Liver (tissue), 9 donors: ENCODE results near the gene MYBPC3. TPM values are rescaled to one million over a fixed set of nuclear protein-coding genes. Genes with fewer than 3 reads are reported as not detected.

Experiments used
- DNase-seq: peaks from one replicate; pipeline ENCODE4 v3.0.0-alpha.2; 2017; ENCODE audit warnings: low spot score
- H3K27ac ChIP-seq, 2 donors: one replicate each; pipeline ENCODE4 v1.7.0; 2013; ENCODE audit warnings: inconsistent platforms in 2 of 2, low read length in 2 of 2, control low read depth in 1 of 2, low read depth in 1 of 2, mild to moderate bottlenecking in 1 of 2
- H3K27me3 ChIP-seq, 4 donors: one replicate each; pipeline versions ENCODE4 v1.6.1 to v1.7.0; 2013; ENCODE audit warnings: low read length in 3 of 4, inconsistent platforms in 1 of 4, mild to moderate bottlenecking in 1 of 4, moderate library complexity in 1 of 4; ENCODE audit not compliant: control insufficient read depth in 4 of 4, insufficient read depth in 4 of 4
- H3K36me3 ChIP-seq, 4 donors: one replicate each; pipeline versions ENCODE4 v1.6.1 to v1.7.0; 2013; ENCODE audit warnings: low read length in 3 of 4, mild to moderate bottlenecking in 3 of 4, low read depth in 1 of 4, moderate library complexity in 1 of 4; ENCODE audit not compliant: control insufficient read depth in 4 of 4, insufficient read depth in 3 of 4
- H3K4me1 ChIP-seq, 4 donors: one replicate each; pipeline versions ENCODE4 v1.6.1 to v1.7.0; 2013; ENCODE audit warnings: low read length in 3 of 4, mild to moderate bottlenecking in 3 of 4, moderate library complexity in 1 of 4; ENCODE audit not compliant: control insufficient read depth in 4 of 4, insufficient read depth in 4 of 4
- H3K4me3 ChIP-seq, 3 donors: one replicate each; pipeline versions ENCODE4 v1.6.1 to v1.7.0; 2013; ENCODE audit warnings: low read length in 3 of 3, control low read depth in 1 of 3, low read depth in 1 of 3, mild to moderate bottlenecking in 1 of 3
- H3K9ac ChIP-seq, 2 donors: one replicate each; pipeline ENCODE4 v1.7.0; 2013; ENCODE audit warnings: low read length in 2 of 2, mild to moderate bottlenecking in 2 of 2, moderate library complexity in 2 of 2, control low read depth in 1 of 2, low read depth in 1 of 2
- H3K9me3 ChIP-seq, 4 donors: one replicate each; pipeline versions ENCODE4 v1.6.1 to v1.7.0; 2013; ENCODE audit warnings: low read length in 3 of 4; ENCODE audit not compliant: control insufficient read depth in 4 of 4
- EGR1 ChIP-seq, 2 donors: IDR thresholded peaks; 2 replicates each; pipeline ENCODE4 v1.6.1; 2016 to 2018; ENCODE audit warnings: antibody characterized with exemption in 2 of 2, low read depth in 2 of 2
- GABPA ChIP-seq, 2 donors: IDR thresholded peaks in 1 of 2; conservative IDR thresholded peaks in 1 of 2; 2 replicates each; pipeline ENCODE4 v1.6.1; 2016; ENCODE audit warnings: antibody characterized with exemption in 2 of 2, mild to moderate bottlenecking in 1 of 2, moderate library complexity in 1 of 2
- HNF4A ChIP-seq, 2 donors: conservative IDR thresholded peaks; 2 replicates each; pipeline ENCODE4 v1.6.1; 2016; ENCODE audit warnings: antibody characterized with exemption in 2 of 2, mild to moderate bottlenecking in 2 of 2
- HNF4G ChIP-seq: IDR thresholded peaks from 2 replicates; pipeline ENCODE4 v1.6.1; 2016; ENCODE audit warnings: antibody characterized with exemption
- JUND ChIP-seq, 2 donors: IDR thresholded peaks; 2 replicates each; pipeline ENCODE4 v1.6.1; 2016; ENCODE audit warnings: antibody characterized with exemption in 2 of 2
- NR2F2 ChIP-seq: IDR thresholded peaks from 2 replicates; pipeline ENCODE4 v1.6.1; 2016; ENCODE audit warnings: antibody characterized with exemption
- RAD21 ChIP-seq, 2 donors: IDR thresholded peaks; 2 replicates each; pipeline ENCODE4 v1.6.1; 2016; ENCODE audit warnings: antibody characterized with exemption in 2 of 2, mild to moderate bottlenecking in 2 of 2
- RXRA ChIP-seq, 2 donors: IDR thresholded peaks; 2 replicates each; pipeline ENCODE4 v1.6.1; 2017 to 2018; ENCODE audit warnings: antibody characterized with exemption in 2 of 2, mild to moderate bottlenecking in 1 of 2
- SP1 ChIP-seq: IDR thresholded peaks from 2 replicates; pipeline ENCODE4 v1.6.1; 2018; ENCODE audit warnings: antibody characterized with exemption, mild to moderate bottlenecking
- TAF1 ChIP-seq: conservative IDR thresholded peaks from 2 replicates; pipeline ENCODE4 v1.6.1; 2016; ENCODE audit warnings: antibody characterized with exemption, mild to moderate bottlenecking
- YY1 ChIP-seq: IDR thresholded peaks from 2 replicates; pipeline ENCODE4 v1.6.1; 2016; ENCODE audit warnings: antibody characterized with exemption, mild to moderate bottlenecking
- WGBS: extraction: QIAGEN DNeasy Blood & Tissue Kit; methylation state at CpG from one replicate; pipeline ENCODE4 v1.1.7; 2013; 5-methylcytosine and 5-hydroxymethylcytosine counted together
- polyA plus RNA-seq, 2 donors: library from polyadenylated mRNA; stranded (reverse) in 1 of 2; unstranded in 1 of 2; fragments of 200-250 nt in 1 of 2; fragments of >200 nt in 1 of 2; fragmentation: Nextera tagmentation in 1 of 2; extraction: Ambion mirVana in 1 of 2; gene quantifications; one replicate each; pipeline versions ENCODE4 v1.2.1 to v1.2.3, GENCODE V29; 2013 to 2015
- total RNA-seq, 2 donors: library from RNA; depleted of rRNA; stranded (reverse); fragments of >200 nt; gene quantifications; one replicate each; pipeline ENCODE4 v1.2.3, GENCODE V29; 2014
- TF ChIP-seq, protein P1 (sequence below): fragments of 150-350 bp; IDR thresholded peaks from 2 replicates; pipeline ENCODE4 v1.5.1; 2017; ENCODE audit warnings: improper control_type of control experiment, low read depth, low read length; ENCODE audit not compliant: missing input control
- TF ChIP-seq, protein P2 (sequence below): IDR thresholded peaks from 2 replicates; pipeline ENCODE4 v1.6.1; 2016; ENCODE audit warnings: antibody characterized with exemption
- TF ChIP-seq, protein P3 (sequence below): IDR thresholded peaks from 2 replicates; pipeline ENCODE4 v1.6.1; 2016; ENCODE audit warnings: antibody characterized with exemption
- TF ChIP-seq, protein P4 (sequence below): IDR thresholded peaks from 2 replicates; pipeline ENCODE4 v1.6.1; 2016; ENCODE audit warnings: antibody characterized with exemption, mild to moderate bottlenecking
- TF ChIP-seq, protein P5 (sequence below): IDR thresholded peaks from 2 replicates; pipeline ENCODE4 v1.6.1; 2016; ENCODE audit warnings: antibody characterized with exemption
- donor health status: healthy.
- donor health status: healthy.
- donor health status: healthy.
- donor health status: healthy.
- donor health status: healthy.

MYBPC3 gene
- total and polyA plus RNA-seq, 4 donors: 0.01 to 0.25 TPM; not detected in 2

DNA sequence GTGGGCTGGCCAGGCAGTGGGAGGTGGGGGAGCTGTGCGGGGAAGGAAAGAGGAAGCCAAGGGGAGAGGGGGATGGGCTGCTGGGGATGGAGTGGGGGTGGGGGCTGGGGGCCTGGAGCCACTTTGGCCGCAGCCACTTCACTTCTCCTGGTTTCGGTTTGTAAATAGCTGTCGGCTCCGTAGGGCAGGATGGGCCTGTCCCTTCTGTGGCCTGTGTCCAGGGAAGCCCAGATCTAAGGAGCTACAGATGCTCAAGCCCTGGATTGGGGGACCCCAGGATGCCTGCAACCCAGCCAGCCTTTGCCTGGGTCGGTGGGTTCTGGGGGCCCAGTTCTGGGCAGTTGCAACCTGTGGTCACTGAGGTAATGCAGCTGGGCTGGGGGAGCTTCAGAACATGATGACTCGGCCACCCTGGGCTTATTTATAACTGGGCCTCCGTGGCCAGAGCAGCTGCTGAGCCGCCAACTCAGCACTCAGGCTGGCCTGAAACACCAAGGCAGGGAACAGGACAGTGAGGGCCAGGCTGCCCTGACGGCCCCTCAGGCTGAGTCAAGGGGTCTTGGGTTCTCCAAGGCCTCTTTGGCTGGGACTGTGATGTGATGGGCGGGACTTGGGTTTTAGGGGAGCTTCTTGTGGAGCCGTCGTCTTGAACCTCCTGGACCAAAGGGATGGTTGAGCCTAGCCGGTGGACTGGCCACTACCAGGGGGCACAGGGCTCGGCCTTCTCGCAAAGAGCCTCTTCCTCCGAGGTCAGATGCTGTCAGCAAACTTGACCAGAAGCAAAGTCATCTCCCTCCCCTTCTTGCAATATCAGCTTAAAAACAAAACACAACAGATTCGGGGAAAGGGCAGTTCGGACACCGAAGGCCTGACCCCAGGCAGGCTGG, 40.9 kb upstream of the MYBPC3 start:
- Histone ChIP-seq H3K4me1 (peaks cover 0 to 7% (median 0%) of the 10 kb centered on the region in 4 donors), H3K36me3 (no peaks in the 10 kb centered on the region), H3K4me3 (no peak overlapping the region), H3K27ac (peak overlapping the region; percentile 75 to 87), H3K9me3 (no peaks in the 10 kb centered on the region), H3K27me3 (no peaks in the 10 kb centered on the region), H3K9ac (no peak overlapping the region)
- peak; percentile 37 for DNase-seq
- TF ChIP-seq, protein P1, sequence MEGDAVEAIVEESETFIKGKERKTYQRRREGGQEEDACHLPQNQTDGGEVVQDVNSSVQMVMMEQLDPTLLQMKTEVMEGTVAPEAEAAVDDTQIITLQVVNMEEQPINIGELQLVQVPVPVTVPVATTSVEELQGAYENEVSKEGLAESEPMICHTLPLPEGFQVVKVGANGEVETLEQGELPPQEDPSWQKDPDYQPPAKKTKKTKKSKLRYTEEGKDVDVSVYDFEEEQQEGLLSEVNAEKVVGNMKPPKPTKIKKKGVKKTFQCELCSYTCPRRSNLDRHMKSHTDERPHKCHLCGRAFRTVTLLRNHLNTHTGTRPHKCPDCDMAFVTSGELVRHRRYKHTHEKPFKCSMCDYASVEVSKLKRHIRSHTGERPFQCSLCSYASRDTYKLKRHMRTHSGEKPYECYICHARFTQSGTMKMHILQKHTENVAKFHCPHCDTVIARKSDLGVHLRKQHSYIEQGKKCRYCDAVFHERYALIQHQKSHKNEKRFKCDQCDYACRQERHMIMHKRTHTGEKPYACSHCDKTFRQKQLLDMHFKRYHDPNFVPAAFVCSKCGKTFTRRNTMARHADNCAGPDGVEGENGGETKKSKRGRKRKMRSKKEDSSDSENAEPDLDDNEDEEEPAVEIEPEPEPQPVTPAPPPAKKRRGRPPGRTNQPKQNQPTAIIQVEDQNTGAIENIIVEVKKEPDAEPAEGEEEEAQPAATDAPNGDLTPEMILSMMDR: no peak
- no peak for TF ChIP-seq GABPA (IDR thresholded peaks at IDR 0.05 in 1 of 2, conservative IDR thresholded peaks at IDR 0.05 in 1 of 2)
- no peak for TF ChIP-seq NR2F2
- TF ChIP-seq YY1: no peak
- no peak for TF ChIP-seq TAF1
- 75% methylated on average over 20 of the region's 20 CpGs for WGBS

DNA sequence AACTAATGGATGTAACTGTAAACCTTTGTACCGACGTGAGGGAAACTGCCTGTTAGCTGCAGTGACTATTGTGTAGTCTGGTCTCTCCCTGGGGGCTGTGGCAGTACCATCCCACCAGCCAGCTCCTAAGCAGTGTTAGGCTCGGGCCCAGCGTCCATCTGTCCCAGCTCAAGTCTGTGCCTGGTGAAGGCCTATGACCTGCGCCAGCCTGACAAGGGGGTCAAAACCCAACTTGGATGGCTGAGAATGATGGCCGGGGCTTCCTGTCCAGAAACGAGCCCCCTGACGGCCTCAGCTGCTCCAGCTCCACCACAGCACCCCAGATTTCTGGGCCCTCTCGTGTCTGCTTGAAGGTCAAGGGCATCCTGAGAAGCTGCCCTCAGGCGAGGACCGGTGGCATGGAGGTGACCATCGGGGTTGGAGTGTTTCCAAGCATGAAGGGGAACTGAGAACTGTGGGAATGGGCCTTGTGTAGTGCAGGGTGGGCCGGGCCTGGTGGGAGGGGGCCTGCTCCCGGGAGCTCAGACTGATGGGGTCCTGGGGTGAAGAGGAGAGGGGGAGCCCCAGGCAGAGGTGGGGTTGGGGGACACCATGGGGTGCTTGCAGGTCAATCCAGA, 40.2 kb upstream of the MYBPC3 start:
- no peak overlapping the region for H3K9ac ChIP-seq
- no peaks in the 10 kb centered on the region for H3K9me3 ChIP-seq
- H3K27me3 ChIP-seq: no peaks in the 10 kb centered on the region
- DNase-seq: no peak
- peaks cover 0 to 9% (median 0%) of the 10 kb centered on the region in 4 donors for H3K4me1 ChIP-seq
- peak overlapping the region; percentile 55 to 87 for H3K27ac ChIP-seq
- no peaks in the 10 kb centered on the region for H3K36me3 ChIP-seq
- TF ChIP-seq EGR1 (IDR thresholded peaks at IDR 0.05; ENCODE audit: low read depth in 2 of 2) (no peak), JUND (IDR thresholded peaks at IDR 0.05) (no peak), RAD21 (IDR thresholded peaks at IDR 0.05) (no peak), SP1 (no peak), HNF4A (conservative IDR thresholded peaks at IDR 0.05) (no peak), GABPA (IDR thresholded peaks at IDR 0.05 in 1 of 2, conservative IDR thresholded peaks at IDR 0.05 in 1 of 2) (no peak), RXRA (IDR thresholded peaks at IDR 0.05) (no peak), YY1 (no peak), HNF4G (no peak), TAF1 (no peak)
- TF ChIP-seq, protein P2, sequence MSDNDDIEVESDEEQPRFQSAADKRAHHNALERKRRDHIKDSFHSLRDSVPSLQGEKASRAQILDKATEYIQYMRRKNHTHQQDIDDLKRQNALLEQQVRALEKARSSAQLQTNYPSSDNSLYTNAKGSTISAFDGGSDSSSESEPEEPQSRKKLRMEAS: no peak
- TF ChIP-seq, protein P3, sequence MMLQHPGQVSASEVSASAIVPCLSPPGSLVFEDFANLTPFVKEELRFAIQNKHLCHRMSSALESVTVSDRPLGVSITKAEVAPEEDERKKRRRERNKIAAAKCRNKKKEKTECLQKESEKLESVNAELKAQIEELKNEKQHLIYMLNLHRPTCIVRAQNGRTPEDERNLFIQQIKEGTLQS: no peak
- TF ChIP-seq, protein P4, sequence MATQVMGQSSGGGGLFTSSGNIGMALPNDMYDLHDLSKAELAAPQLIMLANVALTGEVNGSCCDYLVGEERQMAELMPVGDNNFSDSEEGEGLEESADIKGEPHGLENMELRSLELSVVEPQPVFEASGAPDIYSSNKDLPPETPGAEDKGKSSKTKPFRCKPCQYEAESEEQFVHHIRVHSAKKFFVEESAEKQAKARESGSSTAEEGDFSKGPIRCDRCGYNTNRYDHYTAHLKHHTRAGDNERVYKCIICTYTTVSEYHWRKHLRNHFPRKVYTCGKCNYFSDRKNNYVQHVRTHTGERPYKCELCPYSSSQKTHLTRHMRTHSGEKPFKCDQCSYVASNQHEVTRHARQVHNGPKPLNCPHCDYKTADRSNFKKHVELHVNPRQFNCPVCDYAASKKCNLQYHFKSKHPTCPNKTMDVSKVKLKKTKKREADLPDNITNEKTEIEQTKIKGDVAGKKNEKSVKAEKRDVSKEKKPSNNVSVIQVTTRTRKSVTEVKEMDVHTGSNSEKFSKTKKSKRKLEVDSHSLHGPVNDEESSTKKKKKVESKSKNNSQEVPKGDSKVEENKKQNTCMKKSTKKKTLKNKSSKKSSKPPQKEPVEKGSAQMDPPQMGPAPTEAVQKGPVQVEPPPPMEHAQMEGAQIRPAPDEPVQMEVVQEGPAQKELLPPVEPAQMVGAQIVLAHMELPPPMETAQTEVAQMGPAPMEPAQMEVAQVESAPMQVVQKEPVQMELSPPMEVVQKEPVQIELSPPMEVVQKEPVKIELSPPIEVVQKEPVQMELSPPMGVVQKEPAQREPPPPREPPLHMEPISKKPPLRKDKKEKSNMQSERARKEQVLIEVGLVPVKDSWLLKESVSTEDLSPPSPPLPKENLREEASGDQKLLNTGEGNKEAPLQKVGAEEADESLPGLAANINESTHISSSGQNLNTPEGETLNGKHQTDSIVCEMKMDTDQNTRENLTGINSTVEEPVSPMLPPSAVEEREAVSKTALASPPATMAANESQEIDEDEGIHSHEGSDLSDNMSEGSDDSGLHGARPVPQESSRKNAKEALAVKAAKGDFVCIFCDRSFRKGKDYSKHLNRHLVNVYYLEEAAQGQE: no peak
- TF ChIP-seq, protein P1: no peak
- TF ChIP-seq, protein P5, sequence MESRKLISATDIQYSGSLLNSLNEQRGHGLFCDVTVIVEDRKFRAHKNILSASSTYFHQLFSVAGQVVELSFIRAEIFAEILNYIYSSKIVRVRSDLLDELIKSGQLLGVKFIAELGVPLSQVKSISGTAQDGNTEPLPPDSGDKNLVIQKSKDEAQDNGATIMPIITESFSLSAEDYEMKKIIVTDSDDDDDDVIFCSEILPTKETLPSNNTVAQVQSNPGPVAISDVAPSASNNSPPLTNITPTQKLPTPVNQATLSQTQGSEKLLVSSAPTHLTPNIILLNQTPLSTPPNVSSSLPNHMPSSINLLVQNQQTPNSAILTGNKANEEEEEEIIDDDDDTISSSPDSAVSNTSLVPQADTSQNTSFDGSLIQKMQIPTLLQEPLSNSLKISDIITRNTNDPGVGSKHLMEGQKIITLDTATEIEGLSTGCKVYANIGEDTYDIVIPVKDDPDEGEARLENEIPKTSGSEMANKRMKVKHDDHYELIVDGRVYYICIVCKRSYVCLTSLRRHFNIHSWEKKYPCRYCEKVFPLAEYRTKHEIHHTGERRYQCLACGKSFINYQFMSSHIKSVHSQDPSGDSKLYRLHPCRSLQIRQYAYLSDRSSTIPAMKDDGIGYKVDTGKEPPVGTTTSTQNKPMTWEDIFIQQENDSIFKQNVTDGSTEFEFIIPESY: no peak
- WGBS: 86% methylated on average over 14 of the region's 14 CpGs
- H3K4me3 ChIP-seq: no peak overlapping the region
